Choroid plexus epithelial cell (primary cell): ENCODE data around the gene FOXO1.

Source experiments
- DNase-seq: peaks from one replicate; pipeline ENCODE4 v3.0.0-alpha.2; 2010; ENCODE audit warnings: low read depth
- H3K4me3 ChIP-seq: 2 replicates; pipeline ENCODE4 v1.5.1; 2011; ENCODE audit warnings: low read depth, mild to moderate bottlenecking, control low read depth, low read length, moderate library complexity
- CTCF ChIP-seq: conservative IDR thresholded peaks from 2 replicates; pipeline ENCODE4 v1.5.1; 2011; ENCODE audit warnings: low read depth, mild to moderate bottlenecking, control low read depth, inconsistent platforms, low read length, moderate library complexity

The FOXO1 gene

GRCh38 chr13:40556453-40556852, 110.0 kb downstream of the FOXO1 start:
- TF ChIP-seq CTCF, result no peak

GRCh38 chr13:40553356-40553755, 113.1 kb downstream of the FOXO1 start:
- peak; percentile 68 for DNase-seq
- no peak for TF ChIP-seq CTCF
- H3K4me3 ChIP-seq, result no peak overlapping the region

More at GRCh38 chr13:40556453-40556852, 110.0 kb downstream of the FOXO1 start:
- DNase-seq, result no peak
- no peak overlapping the region for H3K4me3 ChIP-seq

DNA sequence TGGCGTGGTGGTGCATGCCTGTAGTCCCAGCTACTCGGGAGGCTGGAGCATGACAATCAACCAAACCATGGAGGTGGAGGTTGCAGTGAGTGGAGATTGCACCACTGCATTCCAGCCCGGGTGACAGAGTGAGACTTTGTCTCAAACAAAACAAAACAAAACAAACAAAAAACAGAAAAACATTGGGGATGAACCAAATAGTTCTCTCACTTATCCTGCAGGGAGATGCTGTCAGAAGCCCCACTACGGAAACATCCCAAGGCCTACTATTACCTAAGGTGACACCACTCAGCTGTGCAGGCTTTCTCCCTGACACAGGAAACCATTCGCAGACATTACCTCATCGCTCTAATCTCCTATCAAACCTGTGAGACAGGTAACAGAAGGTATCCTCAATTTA, 113.5 kb downstream of the FOXO1 start:
- no peak overlapping the region for H3K4me3 ChIP-seq
- TF ChIP-seq CTCF, result no peak
- no peak for DNase-seq

DNA sequence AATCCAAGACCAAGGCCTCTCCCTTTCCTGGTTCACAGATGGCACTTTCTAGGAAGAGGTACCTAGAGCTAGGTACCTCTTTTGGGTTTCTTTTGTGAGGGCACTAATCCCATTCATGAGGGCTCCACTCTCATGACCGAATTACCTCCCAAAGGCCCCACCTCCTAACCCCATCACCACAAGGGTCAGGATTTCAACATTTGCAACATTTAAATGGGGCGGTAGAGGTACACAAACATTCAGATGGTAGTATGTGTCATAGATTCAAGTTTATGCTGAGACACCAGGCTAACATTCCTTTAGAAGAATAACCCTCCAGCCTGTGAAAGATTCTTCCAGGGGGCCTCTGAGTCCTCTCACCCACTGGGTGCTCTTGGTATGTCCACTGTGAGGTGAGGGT, 116.3 kb downstream of the FOXO1 start:
- TF ChIP-seq CTCF, result no peak
- no peak overlapping the region for H3K4me3 ChIP-seq
- DNase-seq, result peak; percentile 82

DNA sequence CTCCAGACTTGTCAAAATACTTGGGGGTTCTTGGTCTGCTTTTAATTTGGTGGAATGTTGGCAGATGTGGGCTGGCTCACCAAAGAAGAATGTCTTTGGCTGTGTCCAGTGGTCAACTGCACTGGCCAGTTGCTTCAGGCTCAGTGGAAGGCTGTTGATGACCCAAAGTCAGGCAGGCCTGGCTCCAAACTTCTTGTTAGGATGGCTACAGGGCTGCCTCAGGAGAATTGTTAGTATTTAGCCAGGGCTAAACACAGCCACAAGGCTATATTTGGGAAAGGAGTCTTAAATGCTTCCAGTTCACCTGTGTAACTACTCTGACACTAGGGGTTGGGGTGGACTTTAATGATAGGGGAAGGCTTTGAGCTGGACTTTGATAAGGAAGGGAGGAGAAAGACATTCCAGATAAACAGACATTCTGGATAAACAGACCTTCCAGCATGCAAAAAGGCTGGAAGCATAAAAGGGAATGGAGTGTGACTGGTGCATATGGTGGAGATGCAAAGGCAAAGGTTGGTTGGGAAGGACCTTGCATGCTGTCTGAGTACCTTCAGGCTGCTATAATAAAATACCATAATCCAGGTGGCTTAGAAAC, 116.8 kb downstream of the FOXO1 start:
- no peak overlapping the region for H3K4me3 ChIP-seq
- no peak for TF ChIP-seq CTCF
- DNase-seq, result no peak

DNA sequence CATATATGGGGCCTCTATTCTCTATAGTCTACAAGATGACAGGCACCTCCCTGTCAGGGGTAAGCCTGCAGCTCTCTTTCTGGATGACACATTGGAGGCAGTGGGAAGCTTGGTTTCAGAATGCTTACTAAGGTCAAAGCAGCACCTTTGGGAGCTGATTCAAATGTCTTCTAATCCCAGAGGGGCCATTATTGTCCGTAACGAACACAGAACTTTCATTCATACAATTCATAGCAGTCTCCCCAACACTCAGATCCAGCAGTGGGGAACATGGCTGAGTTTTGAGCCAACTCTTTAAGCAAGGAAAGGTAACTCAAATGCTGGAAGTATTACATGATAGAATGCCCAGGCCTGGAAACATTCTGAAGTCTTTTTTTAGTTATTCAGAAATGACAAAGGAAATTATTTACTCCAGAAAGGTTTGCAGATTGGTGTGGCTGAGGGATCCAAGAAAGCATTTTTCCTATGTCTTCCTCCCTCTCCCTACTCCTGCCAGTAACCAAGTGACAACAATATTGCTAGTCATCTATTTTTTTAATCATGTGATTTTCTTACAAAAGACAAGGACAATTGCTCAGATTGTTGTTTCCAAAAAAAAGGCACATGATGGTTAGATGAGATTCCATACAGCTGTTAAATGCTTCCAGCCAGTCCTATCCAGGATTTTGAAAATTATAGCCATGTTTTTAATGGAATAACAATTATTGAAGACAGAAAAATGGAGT, 118.7 kb downstream of the FOXO1 start:
- TF ChIP-seq CTCF, result no peak
- no peak for DNase-seq
- no peak overlapping the region for H3K4me3 ChIP-seq

DNA sequence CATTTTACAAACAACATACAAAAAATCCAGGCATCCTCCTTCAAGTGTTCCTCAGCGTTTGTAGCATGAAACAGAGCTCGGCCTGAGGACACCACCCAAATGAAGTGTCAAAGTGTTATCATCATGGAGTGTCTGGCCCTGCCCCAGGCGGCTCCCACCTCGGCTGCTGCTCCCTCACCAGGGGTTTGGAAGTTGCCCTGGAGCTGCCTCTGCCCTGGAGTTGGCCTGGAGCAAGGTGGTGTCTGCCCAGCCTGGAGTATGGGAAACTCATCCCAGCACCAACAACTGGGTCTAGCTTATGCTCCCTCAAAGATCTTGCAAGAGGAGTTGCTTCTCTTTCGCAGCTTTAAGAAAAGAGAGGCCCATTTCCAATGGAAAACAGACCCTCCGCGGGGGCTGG, 120.4 kb downstream of the FOXO1 start:
- DNase-seq, result no peak
- no peak overlapping the region for H3K4me3 ChIP-seq
- TF ChIP-seq CTCF, result no peak
